Esophagus mucosa (tissue), 1 donor: ENCODE measurements around the gene MTREX. TPM values are rescaled to one million over a fixed set of nuclear protein-coding genes. Genes with fewer than 3 reads are reported as not detected.

ENCODE experiments used
- ATAC-seq: fragments of 200-7000 bp; cut with Tn5 transposase; one replicate; pipeline ENCODE4 v1.9.1; 2020
- total RNA-seq: library from RNA; stranded (reverse); gene quantifications from one replicate; pipeline ENCODE4 v1.2.4, GENCODE V29; 2023
- donor health status: DM: yes; HTN: yes; CAD: no.

MTREX gene
- total RNA-seq, 1 donor from 2014 or later: 42.2 TPM

- no peak for ATAC-seq
These were observed 129.7 kb downstream of the MTREX start for GRCh38 chr5:55437452-55437851.

- no peak for ATAC-seq
These were observed 130.0 kb downstream of the MTREX start for GRCh38 chr5:55437859-55438206.

- ATAC-seq: no peak
These were observed 131.2 kb downstream of the MTREX start for GRCh38 chr5:55438998-55439397.

GRCh38 chr5:55440188-55440646, 132.4 kb downstream of the MTREX start:
- no peak for ATAC-seq

- no peak for ATAC-seq
These were observed 133.4 kb downstream of the MTREX start for GRCh38 chr5:55441107-55441771.

GRCh38 chr5:55441954-55442353, 134.2 kb downstream of the MTREX start:
- ATAC-seq: no peak

- ATAC-seq: no peak
These were observed 138.0 kb downstream of the MTREX start for GRCh38 chr5:55445791-55446190.

- ATAC-seq: no peak
These were observed 139.0 kb downstream of the MTREX start for GRCh38 chr5:55446640-55447351.

GRCh38 chr5:55450050-55450765, 142.4 kb downstream of the MTREX start:
- ATAC-seq: no peak

GRCh38 chr5:55451976-55452375, 144.2 kb downstream of the MTREX start:
- ATAC-seq: no peak

GRCh38 chr5:55453211-55453610, 145.4 kb downstream of the MTREX start:
- ATAC-seq: no peak

- no peak for ATAC-seq
These were observed 146.5 kb downstream of the MTREX start for GRCh38 chr5:55454282-55454681.

- ATAC-seq: peak; percentile 70
These were observed 148.6 kb downstream of the MTREX start for GRCh38 chr5:55456216-55456895.

GRCh38 chr5:55459572-55459971, 151.8 kb downstream of the MTREX start:
- ATAC-seq: no peak

GRCh38 chr5:55463613-55464012, 155.8 kb downstream of the MTREX start:
- no peak for ATAC-seq

GRCh38 chr5:55467862-55468551, 160.2 kb downstream of the MTREX start:
- ATAC-seq: no peak

- ATAC-seq: no peak
These were observed 162.1 kb downstream of the MTREX start for GRCh38 chr5:55469839-55470238.

GRCh38 chr5:55470282-55470681, 162.5 kb downstream of the MTREX start:
- no peak for ATAC-seq

- ATAC-seq: no peak
These were observed 163.7 kb downstream of the MTREX start for GRCh38 chr5:55471468-55471867.

GRCh38 chr5:55472642-55473041, 164.9 kb downstream of the MTREX start:
- ATAC-seq: no peak
